ENCODE data around the gene BRPF3.

DNA sequence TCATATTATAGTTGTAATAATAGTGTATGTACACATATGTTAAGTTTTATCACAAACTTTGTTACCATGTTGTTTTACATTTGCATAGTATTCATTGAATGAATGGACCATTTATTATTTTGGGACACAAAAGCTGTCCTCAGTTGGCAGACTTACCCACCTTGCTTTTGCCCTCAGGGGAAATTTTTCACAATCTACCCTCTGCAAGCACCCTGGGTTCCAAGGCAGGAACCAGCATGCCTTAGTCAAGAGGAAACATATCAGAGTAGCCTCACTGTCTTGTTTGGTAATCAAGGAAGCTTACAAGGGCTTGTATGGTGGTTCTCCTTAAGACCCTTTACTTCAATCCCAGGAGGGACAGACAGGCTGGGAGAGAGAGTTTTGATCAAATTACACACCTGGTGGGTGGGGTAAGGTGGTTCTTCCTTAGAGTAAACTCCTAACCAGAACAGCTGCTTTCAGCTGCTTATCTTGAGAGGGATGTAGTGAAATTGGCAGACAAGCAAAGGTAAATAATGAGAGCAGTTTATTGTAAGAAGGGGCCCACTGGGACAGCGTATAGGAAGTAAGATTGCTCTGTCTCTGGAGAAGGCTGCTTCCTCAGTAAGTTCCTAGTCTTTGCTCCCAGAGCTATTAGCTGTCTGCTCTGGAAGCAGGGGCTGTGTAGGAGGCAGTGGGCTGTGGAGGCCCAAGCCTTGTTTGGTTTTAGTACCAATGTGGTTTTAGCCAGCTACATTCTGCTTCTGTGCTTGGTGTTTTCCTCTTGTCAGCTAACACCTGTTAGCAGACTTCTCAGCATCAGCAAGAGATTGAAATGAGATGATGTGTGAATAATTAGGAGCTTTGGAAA is 31.1 kb downstream of the BRPF3 start:
- TF ChIP-seq, protein P1, sequence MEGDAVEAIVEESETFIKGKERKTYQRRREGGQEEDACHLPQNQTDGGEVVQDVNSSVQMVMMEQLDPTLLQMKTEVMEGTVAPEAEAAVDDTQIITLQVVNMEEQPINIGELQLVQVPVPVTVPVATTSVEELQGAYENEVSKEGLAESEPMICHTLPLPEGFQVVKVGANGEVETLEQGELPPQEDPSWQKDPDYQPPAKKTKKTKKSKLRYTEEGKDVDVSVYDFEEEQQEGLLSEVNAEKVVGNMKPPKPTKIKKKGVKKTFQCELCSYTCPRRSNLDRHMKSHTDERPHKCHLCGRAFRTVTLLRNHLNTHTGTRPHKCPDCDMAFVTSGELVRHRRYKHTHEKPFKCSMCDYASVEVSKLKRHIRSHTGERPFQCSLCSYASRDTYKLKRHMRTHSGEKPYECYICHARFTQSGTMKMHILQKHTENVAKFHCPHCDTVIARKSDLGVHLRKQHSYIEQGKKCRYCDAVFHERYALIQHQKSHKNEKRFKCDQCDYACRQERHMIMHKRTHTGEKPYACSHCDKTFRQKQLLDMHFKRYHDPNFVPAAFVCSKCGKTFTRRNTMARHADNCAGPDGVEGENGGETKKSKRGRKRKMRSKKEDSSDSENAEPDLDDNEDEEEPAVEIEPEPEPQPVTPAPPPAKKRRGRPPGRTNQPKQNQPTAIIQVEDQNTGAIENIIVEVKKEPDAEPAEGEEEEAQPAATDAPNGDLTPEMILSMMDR (IDR thresholded peaks at IDR 0.05; ENCODE audit: low read length): no peak
- TF ChIP-seq EZH2 (IDR thresholded peaks at IDR 0.05; ENCODE audit: borderline replicate concordance, low read length): no peak
